GM18526 (cell line): Measurements from ENCODE around the gene RFTN1.

Source experiments
- POLR2A ChIP-seq: IDR thresholded peaks from 3 replicates; pipeline ENCODE4 v1.6.1; 2011; ENCODE audit not compliant: insufficient read length; ENCODE audit errors: extremely low read depth

RFTN1 gene

DNA sequence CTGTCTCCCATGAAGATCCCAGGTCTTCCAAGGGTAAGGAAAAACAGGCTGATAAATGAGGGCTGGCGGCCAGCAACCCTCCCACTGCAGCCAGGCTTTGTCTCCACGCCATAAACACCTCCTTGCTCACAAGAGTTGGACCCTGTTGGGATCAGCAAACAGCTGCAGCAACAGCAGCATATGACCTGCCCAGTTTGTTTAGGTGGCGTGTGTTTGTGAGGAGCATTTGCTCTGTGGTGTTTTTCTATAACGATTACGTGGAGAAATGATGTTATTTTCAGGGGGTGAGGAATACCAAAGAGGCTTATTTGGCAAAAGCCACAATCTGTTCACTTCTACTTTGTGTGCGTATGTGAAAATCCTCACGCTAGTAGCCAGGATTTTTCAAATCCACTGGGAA lies 58.5 kb downstream of the RFTN1 start:
- TF ChIP-seq POLR2A, result no peak

DNA sequence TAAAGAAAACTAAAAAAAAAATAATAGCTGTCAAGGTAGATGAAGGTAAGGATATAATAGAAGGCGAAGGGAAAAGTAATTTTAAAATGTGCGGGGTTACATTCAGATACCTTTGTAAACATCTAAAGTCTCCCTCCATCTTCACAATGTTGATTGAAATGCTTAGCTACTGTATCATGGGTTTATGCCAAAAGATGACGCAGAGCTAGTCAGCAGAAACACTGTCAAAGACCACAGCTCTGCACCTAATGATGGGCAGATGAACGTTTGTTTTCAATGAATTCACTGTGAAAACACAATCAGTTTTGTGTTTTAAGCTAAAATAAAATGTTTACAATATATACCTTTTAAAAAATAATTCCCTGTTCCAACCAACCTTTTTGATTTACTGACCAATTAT lies 61.2 kb downstream of the RFTN1 start:
- no peak for TF ChIP-seq POLR2A

DNA sequence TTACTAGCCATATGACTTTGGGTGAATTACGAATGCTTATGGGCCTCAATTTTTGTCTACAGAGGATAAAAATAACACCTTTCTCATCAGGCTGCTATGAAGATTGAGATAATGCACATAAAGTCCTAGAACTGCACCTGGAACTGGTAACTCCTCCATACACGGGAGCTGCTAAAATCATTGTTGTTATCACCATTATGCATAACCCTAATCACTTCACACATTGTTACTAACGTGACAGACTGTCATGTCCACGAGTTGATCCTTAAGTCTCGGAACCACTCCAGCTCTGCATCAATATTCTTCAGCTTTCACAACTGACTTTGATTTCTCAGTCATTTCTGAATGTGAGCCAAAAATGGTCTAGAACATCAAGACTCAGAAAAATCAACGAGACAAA lies 64.1 kb downstream of the RFTN1 start:
- no peak for TF ChIP-seq POLR2A

DNA sequence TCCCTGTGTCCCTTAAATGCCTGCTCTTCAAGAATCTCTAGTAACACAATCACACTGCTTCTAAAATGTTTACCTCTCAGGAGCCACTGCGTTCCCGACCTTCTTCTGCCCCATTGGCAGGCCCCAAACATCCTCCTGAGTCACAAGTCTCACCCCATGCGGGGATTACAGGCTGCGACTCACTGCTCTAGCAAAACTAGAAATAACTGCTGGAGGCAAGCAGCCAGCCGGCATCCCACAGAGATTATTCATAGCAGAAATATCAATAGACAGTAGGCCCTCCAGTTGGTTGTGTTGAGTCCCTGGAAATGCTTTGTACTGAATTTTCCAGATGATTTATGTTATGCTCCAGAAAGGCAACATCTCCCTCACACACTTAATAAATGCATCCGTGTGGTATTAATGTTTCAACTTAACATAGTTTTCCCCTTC lies 64.8 kb downstream of the RFTN1 start:
- no peak for TF ChIP-seq POLR2A

DNA sequence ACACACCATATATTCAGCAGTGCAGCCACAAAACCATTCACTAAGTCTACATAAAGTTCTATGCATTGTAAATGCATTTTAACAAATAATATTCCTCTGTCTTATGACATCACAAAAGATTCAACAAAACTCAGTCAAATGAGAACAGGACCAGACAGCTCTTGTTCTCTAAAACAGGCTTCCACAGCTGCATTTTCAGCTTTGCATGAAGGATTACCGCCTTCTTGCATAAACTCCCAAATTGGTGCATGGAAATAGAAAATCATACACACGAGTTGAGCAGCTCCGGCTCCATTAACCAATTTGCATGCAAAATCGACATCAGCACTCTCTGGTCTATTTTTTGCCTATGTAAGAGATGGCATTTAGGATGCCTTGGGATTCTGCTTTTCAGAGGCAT lies 66.4 kb downstream of the RFTN1 start:
- no peak for TF ChIP-seq POLR2A

DNA sequence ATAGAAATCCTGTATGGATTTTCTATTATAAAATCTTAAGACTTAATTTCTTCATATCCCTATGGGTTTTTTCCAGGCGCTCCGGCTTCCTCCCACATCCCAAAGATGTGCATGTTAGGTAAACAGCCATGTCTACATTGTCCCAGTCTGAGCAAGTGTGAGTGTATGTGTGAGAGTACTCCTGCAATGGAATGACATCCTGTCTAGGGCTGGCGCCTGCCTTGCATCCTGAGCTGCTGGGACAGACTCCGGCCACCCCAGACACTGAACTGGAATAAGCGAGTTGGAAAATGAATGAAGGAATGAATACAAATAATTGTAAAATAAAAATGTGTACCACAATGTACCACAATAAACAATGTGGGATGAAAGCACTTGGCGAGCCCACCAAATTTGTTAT lies 69.2 kb downstream of the RFTN1 start:
- TF ChIP-seq POLR2A, result no peak

DNA sequence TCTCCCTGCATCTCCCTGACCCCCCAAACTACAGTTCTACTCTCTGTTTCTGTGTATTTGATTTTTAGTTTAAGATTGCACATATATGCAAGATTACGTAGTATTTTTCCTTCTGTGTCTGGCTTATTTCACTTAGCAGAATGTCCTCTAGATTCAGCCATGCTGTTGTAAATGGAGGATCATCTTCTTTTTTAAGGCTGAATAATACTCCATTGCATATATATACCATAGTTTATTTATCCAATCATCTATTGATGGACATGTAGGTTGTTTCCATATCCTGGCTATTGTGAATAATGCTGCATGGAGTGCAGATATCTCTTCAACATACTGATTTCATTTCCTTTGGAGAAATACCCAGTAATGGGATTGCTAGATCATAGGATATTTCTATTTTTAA lies 70.8 kb downstream of the RFTN1 start:
- TF ChIP-seq POLR2A, result no peak

DNA sequence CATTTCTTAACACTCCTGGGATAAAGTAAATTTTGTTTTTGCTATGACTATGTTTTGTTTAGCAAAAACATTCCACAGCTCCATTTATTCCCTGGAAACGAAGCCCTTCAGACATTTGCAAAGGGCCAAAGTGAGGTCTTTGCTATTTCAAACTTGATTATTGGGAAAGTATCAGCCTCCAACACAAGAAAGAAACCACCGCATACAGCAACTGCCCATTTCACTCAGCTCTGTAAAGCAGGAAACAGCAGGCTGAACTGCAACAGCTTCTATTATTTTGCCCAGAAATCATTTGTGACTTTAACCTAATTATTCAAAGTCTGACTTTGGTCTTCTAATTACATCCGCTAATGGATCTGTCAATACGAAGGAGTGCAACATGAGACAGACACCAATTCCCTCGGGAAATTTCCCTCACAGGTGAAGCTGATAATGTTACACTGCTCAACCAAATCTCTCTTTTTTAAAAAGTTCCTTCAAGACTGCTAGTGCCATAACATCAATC lies 72.1 kb downstream of the RFTN1 start:
- no peak for TF ChIP-seq POLR2A

DNA sequence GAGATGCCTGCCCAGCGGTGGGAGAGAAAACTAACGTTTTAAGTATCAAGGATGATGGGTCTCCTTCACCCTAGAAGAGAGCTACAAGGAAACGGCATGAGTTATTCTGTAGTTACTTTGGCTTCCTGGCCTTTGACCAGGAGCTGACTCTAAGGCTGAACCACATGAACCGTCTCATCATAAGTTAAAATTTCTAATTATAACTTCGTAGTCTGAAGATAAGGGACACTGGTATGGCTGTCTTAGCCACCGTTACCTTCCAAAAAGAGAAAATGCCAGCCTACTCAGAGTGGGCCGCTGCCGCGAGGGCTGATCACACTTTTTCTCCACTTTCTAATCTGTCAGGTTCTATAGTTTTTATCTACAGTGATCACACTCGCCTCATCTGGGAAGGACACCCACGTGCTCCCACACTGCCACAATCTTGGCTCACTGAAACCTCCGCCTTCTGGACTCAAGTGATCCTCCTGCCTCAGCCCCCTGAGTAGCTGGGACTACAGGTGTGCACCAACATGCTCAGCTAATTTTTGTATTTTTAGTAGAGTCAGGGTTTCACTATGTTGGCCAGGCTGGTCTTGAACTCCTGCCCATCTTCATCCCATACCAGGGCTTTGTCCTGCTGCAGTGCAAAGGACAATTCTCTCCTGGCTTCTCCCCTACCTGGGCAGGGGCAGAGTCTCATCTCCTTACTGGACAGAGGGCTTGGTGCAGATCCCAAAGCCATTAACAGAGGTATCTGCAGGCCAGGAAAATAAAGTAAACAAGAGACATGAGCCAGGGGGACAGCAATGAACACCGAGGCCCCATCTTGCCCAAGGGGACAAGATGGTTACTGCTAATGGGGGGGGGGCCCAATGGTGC lies 73.4 kb downstream of the RFTN1 start:
- TF ChIP-seq POLR2A, result no peak

DNA sequence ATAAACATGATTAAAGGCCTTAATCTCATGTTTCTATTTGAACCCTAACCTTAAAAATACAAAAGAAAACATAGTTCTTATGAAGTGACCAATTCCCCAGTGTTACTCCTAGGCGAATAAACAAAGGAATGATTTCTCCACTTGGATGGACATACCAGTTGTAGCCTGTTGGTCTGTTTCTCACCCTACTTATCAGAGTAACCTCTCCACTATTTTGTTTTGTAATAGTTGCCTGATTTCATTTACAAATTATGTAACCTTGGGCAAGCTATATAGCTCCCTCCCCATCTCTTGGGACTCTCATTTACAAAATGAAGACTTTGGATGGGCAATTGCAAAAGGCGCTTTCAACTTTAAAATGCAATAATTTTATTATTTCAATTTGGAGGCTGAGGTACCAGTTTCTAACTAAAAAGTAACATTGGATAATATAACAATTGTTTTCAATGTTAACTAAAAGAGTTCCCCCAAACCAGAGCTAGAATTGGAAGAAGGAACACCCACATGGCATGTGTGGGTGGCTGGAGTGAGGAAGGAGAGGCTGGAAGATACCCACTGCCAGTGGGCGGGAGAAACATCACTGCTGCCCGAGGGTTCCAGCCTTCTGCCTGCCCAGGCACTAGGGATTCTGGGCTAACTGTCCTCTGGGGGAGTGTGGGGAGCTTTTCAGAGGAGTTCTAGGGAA lies 74.2 kb downstream of the RFTN1 start:
- TF ChIP-seq POLR2A, result no peak

DNA sequence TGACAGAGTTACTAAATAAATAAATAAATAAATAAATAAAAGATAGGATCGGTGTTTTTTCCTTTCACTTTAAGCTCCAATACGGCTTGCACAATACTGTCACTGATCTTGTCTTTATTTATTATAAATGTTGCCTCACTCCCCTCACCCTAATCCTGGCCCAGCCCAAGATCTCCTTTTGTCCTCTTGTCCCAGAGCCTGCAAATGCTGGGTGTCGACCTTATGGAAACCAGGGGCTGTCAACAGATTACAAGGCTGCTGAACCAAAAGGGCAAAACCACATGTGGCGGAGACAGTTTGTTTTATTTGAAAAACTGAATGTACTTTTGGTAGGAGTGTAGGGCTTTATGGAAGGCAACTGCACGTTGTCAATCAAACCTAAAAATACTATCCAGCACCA lies 75.9 kb downstream of the RFTN1 start:
- TF ChIP-seq POLR2A, result no peak

DNA sequence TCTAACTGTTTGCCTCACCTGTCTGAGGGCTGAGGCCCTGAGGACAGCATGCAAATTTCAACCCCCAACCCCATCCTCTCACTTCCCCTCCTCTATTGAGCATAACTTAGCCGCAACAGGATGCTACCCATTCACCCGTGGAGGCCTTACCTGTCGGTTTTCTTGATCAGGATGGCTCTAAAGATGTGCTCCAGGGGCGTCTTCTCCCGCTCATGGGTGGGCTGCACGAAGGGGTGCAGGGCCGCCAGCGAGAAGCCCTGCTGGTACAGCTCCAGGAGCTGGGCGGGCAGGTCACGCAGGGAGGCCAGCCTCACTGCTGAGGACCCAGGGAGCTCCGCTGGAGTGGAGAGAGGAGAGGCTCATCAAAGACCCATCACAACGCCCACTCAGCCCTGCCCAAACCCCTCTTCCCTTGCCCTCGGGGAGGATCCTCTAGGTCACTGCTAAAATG lies 79.8 kb downstream of the RFTN1 start:
- no peak for TF ChIP-seq POLR2A

DNA sequence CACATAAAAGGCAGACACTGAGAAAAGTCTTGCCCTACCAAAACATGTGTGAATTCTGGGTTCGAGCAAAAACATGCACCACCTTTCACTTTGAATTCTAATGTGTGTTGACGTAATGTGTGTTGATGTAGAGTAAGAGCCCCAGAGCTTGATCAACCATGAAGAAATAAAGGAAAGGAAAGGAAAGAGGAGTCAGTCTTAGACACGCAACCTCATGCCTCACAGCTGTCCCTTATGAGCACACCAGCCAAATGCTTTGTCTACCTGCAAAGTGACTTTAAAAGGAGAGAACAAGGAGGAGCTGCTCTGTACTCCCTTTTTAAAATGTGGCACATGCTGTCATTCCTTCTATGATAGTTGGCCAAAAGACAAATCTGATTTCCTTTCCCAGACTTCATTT lies 80.8 kb downstream of the RFTN1 start:
- no peak for TF ChIP-seq POLR2A

DNA sequence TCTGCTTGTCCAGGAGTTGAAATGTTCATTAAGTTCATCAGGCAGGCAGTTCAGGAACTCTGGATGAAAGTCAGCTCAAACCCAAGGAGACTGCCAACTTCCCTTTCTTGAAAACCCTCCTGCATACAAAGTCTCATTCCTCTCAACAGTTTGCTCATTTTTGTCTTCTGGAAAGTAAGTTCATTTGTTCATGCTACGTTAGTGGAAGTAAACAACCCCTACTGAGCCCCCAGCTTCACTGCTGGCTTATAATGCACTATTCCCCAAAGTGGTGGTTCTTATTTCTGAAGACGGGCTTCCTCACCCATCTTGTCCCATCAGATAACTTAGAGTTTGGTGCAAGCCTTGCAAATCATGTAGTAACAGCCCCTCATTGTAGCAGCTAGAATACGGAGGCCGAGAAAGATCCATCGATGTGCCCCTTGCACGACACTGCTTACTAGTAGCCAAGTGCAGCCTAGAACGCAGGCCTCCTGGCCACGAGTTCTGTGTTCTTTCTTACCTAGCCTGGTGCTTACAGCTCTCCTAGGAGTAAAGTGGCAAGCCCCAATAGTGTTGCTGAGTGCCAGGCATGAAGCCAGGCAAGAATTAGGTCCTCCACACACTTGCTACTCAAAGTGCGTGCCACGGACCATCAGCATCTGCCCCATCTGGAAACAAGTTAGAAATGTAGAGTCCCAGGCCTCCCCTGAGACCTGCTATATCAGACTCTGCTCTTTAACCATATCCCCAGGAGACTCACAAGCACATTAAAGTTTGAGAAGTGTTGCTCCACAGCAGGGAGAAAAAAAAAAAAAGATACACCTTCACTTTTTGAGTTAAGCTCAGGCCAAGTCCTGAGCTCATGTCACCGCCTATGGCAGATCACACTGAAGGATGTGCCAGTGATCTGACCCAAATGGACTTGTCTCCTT lies 82.5 kb downstream of the RFTN1 start:
- no peak for TF ChIP-seq POLR2A

DNA sequence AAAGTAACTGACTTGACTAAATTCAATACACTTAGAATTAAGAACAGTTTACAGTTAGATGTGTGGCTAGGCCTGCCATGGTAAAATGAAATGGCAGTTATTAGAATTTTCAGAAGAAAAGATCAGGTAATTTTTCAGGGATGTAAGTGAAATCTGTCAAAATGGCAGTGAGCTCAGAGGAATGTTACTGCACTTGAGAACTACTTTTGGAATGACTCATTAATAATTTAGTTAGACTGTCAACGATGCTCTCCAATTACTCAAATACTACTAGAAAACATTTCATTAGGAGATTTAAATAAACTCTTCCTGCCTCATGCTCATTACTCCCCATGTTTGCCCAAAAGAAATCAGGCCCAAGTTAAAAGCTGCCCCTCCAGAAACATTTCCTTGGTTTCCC lies 84.4 kb downstream of the RFTN1 start:
- no peak for TF ChIP-seq POLR2A

DNA sequence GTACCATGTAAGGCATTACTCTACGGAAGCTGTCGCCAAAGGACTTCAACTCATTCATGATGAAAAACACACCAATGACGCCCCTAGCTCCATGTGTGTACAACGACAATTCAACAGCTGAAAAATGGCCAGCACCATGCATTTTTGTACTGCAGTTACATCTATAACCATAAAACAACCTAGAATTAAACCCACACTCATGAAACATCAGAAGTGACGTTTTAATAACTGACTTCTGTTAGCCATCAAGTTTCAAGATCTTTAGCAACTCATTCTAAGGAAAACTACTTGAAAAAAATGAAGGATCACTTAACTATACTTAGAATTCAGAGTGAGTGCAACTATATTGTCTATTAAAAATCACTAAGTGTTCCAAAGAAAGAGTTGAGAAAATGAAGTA lies 84.9 kb downstream of the RFTN1 start:
- TF ChIP-seq POLR2A, result no peak
